HCT116 (cell line): Measurements from ENCODE around the gene FHOD3. TPM values are rescaled to one million over a fixed set of nuclear protein-coding genes. Genes with fewer than 3 reads are reported as not detected.

Source experiments
- ATAC-seq: fragments of 200-7000 bp; cut with Tn5 transposase; 2 replicates; pipeline ENCODE4 v1.9.1; 2020; ENCODE audit warnings: mild to moderate bottlenecking, moderate library complexity
- BruUV-seq: library from RNA; stranded (reverse); fragments of 400-500 nt; replicated peaks from 2 replicates; lab custom pipeline; 2021; lab: Mats Ljungman, UMichigan
- CTCF ChIA-PET: fragments of 300-600 bp; sonication (Branson Sonifier 250); formaldehyde crosslinking; loops from one replicate; lab custom pipeline; 2021; ENCODE audit warnings: antibody characterized with exemption; lab: Charles Lee
- POLR2A ChIA-PET: fragments of 300-600, 350-600 bp; sonication (Branson Sonifier 250); formaldehyde crosslinking; loops from one replicate; lab custom pipeline; 2021; ENCODE audit warnings: antibody characterized with exemption; lab: Charles Lee
- RAD21 ChIA-PET, 2 experiments: fragments of 300-600 bp; sonication (Branson Sonifier 250); formaldehyde crosslinking; loops; one replicate each; lab custom pipeline; 2023; ENCODE audit warnings: low total read pairs in 2 of 2; ENCODE audit not compliant: uncharacterized antibody in 2 of 2, unreplicated experiment in 2 of 2, low non-redundant PET in 1 of 2; lab: Charles Lee
- DNase-seq: peaks from one replicate; pipeline ENCODE4 v3.0.0-alpha.2; 2010; ENCODE audit warnings: low read depth, low spot score
- H2AFZ ChIP-seq: fragments of 200-600 bp; shearing (Covaris generic), sonication (generic); 2 replicates; pipeline ENCODE4 v1.6.1; 2017; ENCODE audit warnings: low read depth, mixed run types, mixed read lengths, antibody characterized with exemption, low read length; ENCODE audit not compliant: poor library complexity, severe bottlenecking
- H3K27ac ChIP-seq: 2 replicates; pipeline ENCODE4 v1.5.1; 2012; ENCODE audit warnings: low read depth, low read length
- H3K27me3 ChIP-seq: fragments of 200-600 bp; sonication (generic); 2 replicates; pipeline ENCODE4 v1.6.1; 2016; ENCODE audit warnings: mixed run types, low read length, mixed read lengths; ENCODE audit not compliant: insufficient read depth
- H3K36me3 ChIP-seq, 2 experiments: fragments of 200-500 bp in 1 of 2; fragments of 200-600 bp in 1 of 2; sonication (Bioruptor generic) in 1 of 2; sonication (generic) in 1 of 2; 2 replicates each; pipeline versions ENCODE4 v1.5.1 to v1.6.1; 2014 to 2016; ENCODE audit warnings: low read length in 2 of 2, inconsistent platforms in 1 of 2, mixed read lengths in 1 of 2, mixed run types in 1 of 2; ENCODE audit not compliant: insufficient read depth in 2 of 2, control insufficient read depth in 1 of 2
- H3K4me1 ChIP-seq, 2 experiments: fragments of 200-600 bp in 1 of 2; sonication (generic) in 1 of 2; 2 replicates each; pipeline versions ENCODE4 v1.5.1 to v1.6.1; 2012 to 2017; ENCODE audit warnings: low read length in 2 of 2, inconsistent platforms in 1 of 2, mild to moderate bottlenecking in 1 of 2, mixed read lengths in 1 of 2, mixed run types in 1 of 2, moderate library complexity in 1 of 2; ENCODE audit not compliant: insufficient read depth in 2 of 2, control insufficient read depth in 1 of 2
- H3K4me2 ChIP-seq: fragments of 200-600 bp; sonication (generic); 2 replicates; pipeline ENCODE4 v1.6.1; 2017; ENCODE audit warnings: mixed run types, low read length, mixed read lengths
- H3K4me3 ChIP-seq, 2 experiments: fragments of 200-600 bp in 1 of 2; sonication (generic) in 1 of 2; replicated peaks in 1 of 2; 2 replicates each; pipeline ENCODE4 v1.5.1; 2011 to 2016; ENCODE audit warnings: low read length in 2 of 2, control low read depth in 1 of 2, low read depth in 1 of 2, mild to moderate bottlenecking in 1 of 2, mixed read lengths in 1 of 2, mixed run types in 1 of 2
- H3K79me2 ChIP-seq: fragments of 200-600 bp; sonication (generic); 2 replicates; pipeline ENCODE4 v1.6.1; 2017; ENCODE audit warnings: mild to moderate bottlenecking, mixed run types, low read length, moderate library complexity, mixed read lengths; ENCODE audit not compliant: insufficient read depth
- H3K9ac ChIP-seq: fragments of 200-600 bp; sonication (generic); 2 replicates; pipeline ENCODE4 v1.6.1; 2016; ENCODE audit warnings: low read length, mixed read lengths
- H3K9me2 ChIP-seq: fragments of 200-600 bp; sonication (generic), shearing (Covaris generic); 2 replicates; pipeline ENCODE4 v1.6.1; 2017; ENCODE audit warnings: mixed run types, mild to moderate bottlenecking, moderate library complexity; ENCODE audit not compliant: insufficient read depth
- H3K9me3 ChIP-seq, 2 experiments: fragments of 200-500 bp in 1 of 2; fragments of 200-600 bp in 1 of 2; sonication (Bioruptor generic) in 1 of 2; sonication (generic) in 1 of 2; 2 replicates each; pipeline ENCODE4 v1.6.1; 2014 to 2017; ENCODE audit warnings: low read length in 2 of 2, mixed read lengths in 2 of 2, inconsistent platforms in 1 of 2, low read depth in 1 of 2, mild to moderate bottlenecking in 1 of 2, mixed run types in 1 of 2, moderate library complexity in 1 of 2; ENCODE audit not compliant: control insufficient read depth in 1 of 2, insufficient read depth in 1 of 2
- H4K20me1 ChIP-seq: fragments of 200-600 bp; sonication (generic), shearing (Covaris generic); 2 replicates; pipeline ENCODE4 v1.6.1; 2017; ENCODE audit warnings: mixed run types, mild to moderate bottlenecking, moderate library complexity; ENCODE audit not compliant: insufficient read depth
- CEBPB ChIP-seq: IDR thresholded peaks from 2 replicates; pipeline ENCODE4 v1.6.1; 2012; ENCODE audit warnings: low read depth
- EGR1 ChIP-seq: IDR thresholded peaks from 2 replicates; pipeline ENCODE4 v1.6.1; 2012; ENCODE audit warnings: low read depth
- ELF1 ChIP-seq: IDR thresholded peaks from 2 replicates; pipeline ENCODE4 v1.6.1; 2012; ENCODE audit warnings: low read depth, borderline replicate concordance
- EZH2 ChIP-seq: fragments of 200-600 bp; sonication (generic); IDR thresholded peaks from 2 replicates; pipeline ENCODE4 v1.6.1; 2017; ENCODE audit warnings: antibody characterized with exemption, mixed run types
- EZH2phosphoT487 ChIP-seq: fragments of 200-600 bp; IDR thresholded peaks from 2 replicates; pipeline ENCODE4 v1.6.1; 2018; ENCODE audit warnings: antibody characterized with exemption, borderline replicate concordance
- FOSL1 ChIP-seq: IDR thresholded peaks from 2 replicates; pipeline ENCODE4 v1.6.1; 2012; ENCODE audit warnings: low read depth
- JUND ChIP-seq: IDR thresholded peaks from 2 replicates; pipeline ENCODE4 v1.6.1; 2012
- POLR2A ChIP-seq: IDR thresholded peaks from 2 replicates; pipeline ENCODE4 v1.7.0; 2011; ENCODE audit warnings: borderline replicate concordance; ENCODE audit not compliant: insufficient read depth, insufficient read length; ENCODE audit errors: extremely low read depth
- POLR2AphosphoS5 ChIP-seq: IDR thresholded peaks from 2 replicates; pipeline ENCODE4 v1.6.1; 2011; ENCODE audit warnings: mild to moderate bottlenecking, low read depth, low read length, moderate library complexity
- RAD21 ChIP-seq: IDR thresholded peaks from 2 replicates; pipeline ENCODE4 v1.6.1; 2012; ENCODE audit warnings: low read depth, mild to moderate bottlenecking
- SIN3A ChIP-seq: IDR thresholded peaks from 2 replicates; pipeline ENCODE4 v1.6.1; 2012; ENCODE audit warnings: low read depth
- SP1 ChIP-seq: IDR thresholded peaks from 2 replicates; pipeline ENCODE4 v1.6.1; 2012; ENCODE audit warnings: low read depth
- SRF ChIP-seq: IDR thresholded peaks from 2 replicates; pipeline ENCODE4 v1.6.1; 2012; ENCODE audit warnings: low read depth
- TCF7L2 ChIP-seq: IDR thresholded peaks from 2 replicates; pipeline ENCODE4 v1.7.0; 2011; ENCODE audit warnings: borderline replicate concordance, inconsistent platforms; ENCODE audit not compliant: insufficient read depth, insufficient read length; ENCODE audit errors: extremely low read depth
- ZFX ChIP-seq: fragments of 450-650 bp; IDR thresholded peaks from 2 replicates; pipeline ENCODE4 v1.6.1; 2017
- ZNF274 ChIP-seq: fragments of 200-500 bp; sonication (Bioruptor generic); IDR thresholded peaks from 2 replicates; pipeline ENCODE4 v1.6.1; 2014; ENCODE audit warnings: mild to moderate bottlenecking, low read depth, low read length, inconsistent platforms
- intact Hi-C: fragments of 100-400 bp; cut with micrococcal nuclease; formaldehyde crosslinking; loops from 2 replicates; pipeline ENCODE4 v1.10.0; 2022
- total RNA-seq: library from RNA; stranded (reverse); gene quantifications from one replicate; pipeline ENCODE4 v1.2.1, GENCODE V29; 2021; ENCODE audit not compliant: unreplicated experiment
- TF ChIP-seq, protein P1 (sequence below), 3 experiments: fragments of 200-600 bp in 1 of 3; sonication (generic) in 1 of 3; IDR thresholded peaks in 2 of 3; conservative IDR thresholded peaks in 1 of 3; 2 replicates each; pipeline ENCODE4 v1.5.1; 2012 to 2017; ENCODE audit warnings: low read depth in 2 of 3, low read length in 2 of 3, antibody characterized with exemption in 1 of 3, borderline replicate concordance in 1 of 3, control low read depth in 1 of 3, mild to moderate bottlenecking in 1 of 3, mixed read lengths in 1 of 3, mixed run types in 1 of 3, moderate library complexity in 1 of 3; ENCODE audit not compliant: insufficient read depth in 1 of 3
- TF ChIP-seq, protein P2 (sequence below): IDR thresholded peaks from 2 replicates; pipeline ENCODE4 v1.6.1; 2012
- TF ChIP-seq, protein P3 (sequence below): IDR thresholded peaks from 2 replicates; pipeline ENCODE4 v1.6.1; 2011; ENCODE audit warnings: mild to moderate bottlenecking, low read length, moderate library complexity; ENCODE audit not compliant: insufficient replicate concordance; ENCODE audit errors: extremely low read depth
- TF ChIP-seq, protein P4 (sequence below): IDR thresholded peaks from 2 replicates; pipeline ENCODE4 v1.6.1; 2012

FHOD3 gene
- total RNA-seq, 1 experiment from 2014 or later, result 4.0 TPM

DNA sequence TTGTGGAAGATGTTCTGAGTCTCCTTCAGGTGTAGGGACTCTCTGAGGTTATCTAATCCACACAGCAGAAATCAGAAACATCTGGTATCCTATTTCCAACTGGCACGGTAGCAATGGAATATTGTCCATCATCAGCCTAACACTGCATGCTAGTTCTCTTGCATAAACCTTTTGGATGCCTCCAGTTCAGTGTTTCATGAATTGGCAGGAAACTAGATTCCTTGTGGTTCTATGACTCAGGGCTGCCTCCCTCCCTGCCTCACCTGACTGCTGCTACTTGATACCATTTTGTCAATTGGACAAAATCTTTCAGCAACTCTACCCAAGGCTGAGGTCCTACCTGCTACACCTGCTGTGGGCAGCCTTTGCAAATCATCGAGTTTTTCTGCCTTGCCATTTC is 400.4 kb downstream of the FHOD3 start (continued):
- TF ChIP-seq ELF1, result no peak
- no peak for TF ChIP-seq FOSL1
- TF ChIP-seq SP1, result no peak
- TF ChIP-seq POLR2AphosphoS5, result no peak

DNA sequence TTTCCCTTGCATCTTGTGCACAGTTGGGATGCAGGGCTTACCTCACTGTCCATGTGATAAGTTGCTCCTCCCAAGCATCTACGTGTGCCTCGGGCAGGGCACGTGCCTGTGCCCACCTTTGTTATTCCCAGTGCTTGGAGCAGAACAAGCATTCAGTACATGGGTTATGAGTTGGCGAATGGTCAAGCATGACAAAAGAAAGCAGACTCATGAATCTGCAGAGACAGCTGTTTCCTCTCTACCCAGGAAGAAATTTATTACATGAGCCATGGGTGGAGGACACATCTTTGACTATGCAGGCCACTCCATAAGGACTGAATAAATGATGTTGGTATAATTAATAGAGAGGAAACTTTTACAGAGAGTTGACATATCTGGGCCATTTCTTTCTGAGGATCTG is 403.4 kb downstream of the FHOD3 start:
- H3K4me2 ChIP-seq, result no peak overlapping the region
- no peaks in the 10 kb centered on the region for H3K27me3 ChIP-seq
- H3K36me3 ChIP-seq, result no peaks in the 10 kb centered on the region
- no peaks in the 10 kb centered on the region for H3K9me3 ChIP-seq
- H3K79me2 ChIP-seq, result no peaks in the 10 kb centered on the region
- no peak for TF ChIP-seq EZH2phosphoT487
- TF ChIP-seq POLR2A, result no peak
- TF ChIP-seq EZH2, result no peak
- TF ChIP-seq RAD21, result no peak
- TF ChIP-seq SRF, result no peak
- TF ChIP-seq, protein P1, sequence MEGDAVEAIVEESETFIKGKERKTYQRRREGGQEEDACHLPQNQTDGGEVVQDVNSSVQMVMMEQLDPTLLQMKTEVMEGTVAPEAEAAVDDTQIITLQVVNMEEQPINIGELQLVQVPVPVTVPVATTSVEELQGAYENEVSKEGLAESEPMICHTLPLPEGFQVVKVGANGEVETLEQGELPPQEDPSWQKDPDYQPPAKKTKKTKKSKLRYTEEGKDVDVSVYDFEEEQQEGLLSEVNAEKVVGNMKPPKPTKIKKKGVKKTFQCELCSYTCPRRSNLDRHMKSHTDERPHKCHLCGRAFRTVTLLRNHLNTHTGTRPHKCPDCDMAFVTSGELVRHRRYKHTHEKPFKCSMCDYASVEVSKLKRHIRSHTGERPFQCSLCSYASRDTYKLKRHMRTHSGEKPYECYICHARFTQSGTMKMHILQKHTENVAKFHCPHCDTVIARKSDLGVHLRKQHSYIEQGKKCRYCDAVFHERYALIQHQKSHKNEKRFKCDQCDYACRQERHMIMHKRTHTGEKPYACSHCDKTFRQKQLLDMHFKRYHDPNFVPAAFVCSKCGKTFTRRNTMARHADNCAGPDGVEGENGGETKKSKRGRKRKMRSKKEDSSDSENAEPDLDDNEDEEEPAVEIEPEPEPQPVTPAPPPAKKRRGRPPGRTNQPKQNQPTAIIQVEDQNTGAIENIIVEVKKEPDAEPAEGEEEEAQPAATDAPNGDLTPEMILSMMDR (IDR thresholded peaks at IDR 0.05 in 2 of 3, conservative IDR thresholded peaks at IDR 0.05 in 1 of 3; ENCODE audit: borderline replicate concordance in 1 of 3, insufficient read depth in 1 of 3, low read depth in 2 of 3, low read length in 2 of 3), result no peak
- TF ChIP-seq TCF7L2, result no peak
- no peak for TF ChIP-seq JUND
- no peak for TF ChIP-seq CEBPB
- TF ChIP-seq SIN3A, result no peak
- TF ChIP-seq, protein P2, sequence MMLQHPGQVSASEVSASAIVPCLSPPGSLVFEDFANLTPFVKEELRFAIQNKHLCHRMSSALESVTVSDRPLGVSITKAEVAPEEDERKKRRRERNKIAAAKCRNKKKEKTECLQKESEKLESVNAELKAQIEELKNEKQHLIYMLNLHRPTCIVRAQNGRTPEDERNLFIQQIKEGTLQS, result no peak
- TF ChIP-seq, protein P3, sequence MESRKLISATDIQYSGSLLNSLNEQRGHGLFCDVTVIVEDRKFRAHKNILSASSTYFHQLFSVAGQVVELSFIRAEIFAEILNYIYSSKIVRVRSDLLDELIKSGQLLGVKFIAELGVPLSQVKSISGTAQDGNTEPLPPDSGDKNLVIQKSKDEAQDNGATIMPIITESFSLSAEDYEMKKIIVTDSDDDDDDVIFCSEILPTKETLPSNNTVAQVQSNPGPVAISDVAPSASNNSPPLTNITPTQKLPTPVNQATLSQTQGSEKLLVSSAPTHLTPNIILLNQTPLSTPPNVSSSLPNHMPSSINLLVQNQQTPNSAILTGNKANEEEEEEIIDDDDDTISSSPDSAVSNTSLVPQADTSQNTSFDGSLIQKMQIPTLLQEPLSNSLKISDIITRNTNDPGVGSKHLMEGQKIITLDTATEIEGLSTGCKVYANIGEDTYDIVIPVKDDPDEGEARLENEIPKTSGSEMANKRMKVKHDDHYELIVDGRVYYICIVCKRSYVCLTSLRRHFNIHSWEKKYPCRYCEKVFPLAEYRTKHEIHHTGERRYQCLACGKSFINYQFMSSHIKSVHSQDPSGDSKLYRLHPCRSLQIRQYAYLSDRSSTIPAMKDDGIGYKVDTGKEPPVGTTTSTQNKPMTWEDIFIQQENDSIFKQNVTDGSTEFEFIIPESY, result no peak
- no peak for TF ChIP-seq ZFX
- TF ChIP-seq SP1, result no peak
- TF ChIP-seq EGR1, result no peak
- TF ChIP-seq, protein P4, sequence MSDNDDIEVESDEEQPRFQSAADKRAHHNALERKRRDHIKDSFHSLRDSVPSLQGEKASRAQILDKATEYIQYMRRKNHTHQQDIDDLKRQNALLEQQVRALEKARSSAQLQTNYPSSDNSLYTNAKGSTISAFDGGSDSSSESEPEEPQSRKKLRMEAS, result no peak
- no peak for TF ChIP-seq ZNF274
- no peak for DNase-seq
- H4K20me1 ChIP-seq, result no peaks in the 10 kb centered on the region
- ChIA-PET POLR2A (no interaction called here), CTCF (no interaction called here), RAD21 (no interaction called here)
- intact Hi-C loops, result no loop called here
- no peak overlapping the region for H2AFZ ChIP-seq
- ATAC-seq, result no peak
- no peak overlapping the region for H3K27ac ChIP-seq
- no TSS peak for BruUV-seq
- H3K4me3 ChIP-seq, result no peak overlapping the region
- no peaks in the 10 kb centered on the region for H3K9me2 ChIP-seq
- no peaks in the 10 kb centered on the region for H3K4me1 ChIP-seq
- no peak overlapping the region for H3K9ac ChIP-seq
